WI38 (cell line): ENCODE results near the gene GAK.

Experiments used
- H3K4me3 ChIP-seq: 2 replicates; pipeline ENCODE4 v1.5.1; 2011; ENCODE audit warnings: low read depth, mild to moderate bottlenecking, control low read depth, low read length
- CTCF ChIP-seq: IDR thresholded peaks from 2 replicates; pipeline ENCODE4 v1.5.1; 2012; ENCODE audit warnings: low read depth, mild to moderate bottlenecking, control low read depth, low read length

Gene GAK

GRCh38 chr4:844752-845232 lies 87.3 kb downstream of the GAK start:
- no peak for TF ChIP-seq CTCF
- H3K4me3 ChIP-seq, result no peak overlapping the region

- no peak for TF ChIP-seq CTCF
- H3K4me3 ChIP-seq, result no peak overlapping the region
Observed at GRCh38 chr4:839675-840443, 92.3 kb downstream of the GAK start.

- no peak overlapping the region for H3K4me3 ChIP-seq
- TF ChIP-seq CTCF, result no peak
Observed at GRCh38 chr4:837772-838171, 94.3 kb downstream of the GAK start.

GRCh38 chr4:836750-837301 lies 95.3 kb downstream of the GAK start:
- TF ChIP-seq CTCF, result no peak
- H3K4me3 ChIP-seq, result no peak overlapping the region

- TF ChIP-seq CTCF, result no peak
- no peak overlapping the region for H3K4me3 ChIP-seq
Observed at GRCh38 chr4:836003-836511, 96.1 kb downstream of the GAK start.

GRCh38 chr4:835148-836002 lies 96.7 kb downstream of the GAK start:
- no peak overlapping the region for H3K4me3 ChIP-seq
- no peak for TF ChIP-seq CTCF
